Stimulated activated CD4-positive, alpha-beta T cell treated with anti-CD3 and anti-CD28 coated beads, Interleukin-15, amount 100 ng/mL, for 1 hour (primary cell): ENCODE data around the gene RAI1.

Experiments used
- DNase-seq, 2 donors: peaks; one replicate each; pipeline ENCODE4 v3.0.0-alpha.2; 2020; ENCODE audit warnings: low read depth in 1 of 2, low spot score in 1 of 2

Gene RAI1

GRCh38 chr17:17824783-17825614 lies 143.7 kb downstream of the RAI1 start:
- no peak for DNase-seq

GRCh38 chr17:17826342-17826713 lies 145.1 kb downstream of the RAI1 start:
- DNase-seq, result no peak

- no peak for DNase-seq
Measured at GRCh38 chr17:17826942-17827785, 145.9 kb downstream of the RAI1 start.

- no peak for DNase-seq
Measured at GRCh38 chr17:17827826-17828621, 146.8 kb downstream of the RAI1 start.

- DNase-seq, result no peak
Measured at GRCh38 chr17:17830269-17830567, 149.0 kb downstream of the RAI1 start.

GRCh38 chr17:17830740-17831207 lies 149.5 kb downstream of the RAI1 start:
- no peak for DNase-seq

- no peak for DNase-seq
Measured at GRCh38 chr17:17831208-17832031, 150.2 kb downstream of the RAI1 start.

DNA sequence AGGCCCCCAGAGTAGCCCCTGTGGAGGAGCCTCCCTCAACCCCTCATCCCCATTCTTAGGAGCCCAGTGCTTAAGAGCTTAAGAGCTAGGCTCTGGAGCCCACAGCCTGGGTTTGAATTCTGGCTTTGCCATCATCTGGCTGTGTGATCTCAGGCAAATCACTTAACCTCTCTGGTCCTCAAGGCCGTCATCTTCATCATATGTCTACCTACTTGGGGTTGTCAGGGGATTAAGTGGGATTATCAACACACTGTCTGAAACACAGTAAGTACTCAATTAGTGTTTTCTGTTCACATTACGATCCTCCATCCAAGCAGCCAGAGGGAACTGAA lies 150.7 kb downstream of the RAI1 start:
- no peak for DNase-seq

GRCh38 chr17:17833658-17834357 lies 152.6 kb downstream of the RAI1 start:
- no peak for DNase-seq

GRCh38 chr17:17834974-17835373 lies 153.7 kb downstream of the RAI1 start:
- no peak for DNase-seq

DNA sequence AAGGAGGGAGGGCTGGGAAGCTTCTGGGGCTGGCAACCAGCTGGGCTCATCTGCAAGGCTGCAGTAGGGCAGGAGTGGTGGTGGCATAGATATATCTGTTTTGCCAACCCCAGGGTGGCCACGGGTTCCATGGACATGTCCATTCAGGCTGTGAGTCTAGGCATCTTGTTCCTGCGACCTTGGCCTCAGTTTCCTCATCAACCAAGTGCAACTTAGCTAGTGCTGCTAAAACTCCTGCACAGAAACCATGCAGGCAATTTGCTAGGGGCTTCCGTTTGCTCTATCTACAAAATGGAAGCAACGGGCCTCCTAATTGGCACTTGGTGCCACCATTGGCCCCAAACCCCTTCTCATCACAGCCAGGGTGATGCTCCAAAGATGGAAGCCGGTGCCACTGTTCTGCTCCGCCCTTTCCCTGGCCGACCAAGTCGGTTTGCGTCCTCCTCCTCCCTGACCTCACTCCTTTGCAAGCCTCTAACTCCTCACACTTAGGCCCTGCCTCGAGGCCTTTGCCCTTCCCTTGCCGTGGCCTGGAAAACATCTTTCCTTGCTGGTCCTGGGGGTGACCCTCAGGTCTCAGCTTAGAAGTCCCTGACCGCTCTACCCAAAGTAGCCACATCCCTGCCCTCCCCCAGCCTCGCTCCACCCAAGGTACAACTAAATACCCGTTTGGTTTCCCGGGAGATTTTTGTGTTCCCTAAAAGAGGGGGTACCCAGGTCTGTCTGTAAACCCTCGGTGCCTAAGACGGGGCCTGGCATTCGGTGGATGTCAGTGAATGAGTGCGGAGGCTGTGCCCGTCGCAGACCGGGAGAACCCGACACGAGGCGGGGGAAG lies 154.4 kb downstream of the RAI1 start:
- DNase-seq, result no peak

DNA sequence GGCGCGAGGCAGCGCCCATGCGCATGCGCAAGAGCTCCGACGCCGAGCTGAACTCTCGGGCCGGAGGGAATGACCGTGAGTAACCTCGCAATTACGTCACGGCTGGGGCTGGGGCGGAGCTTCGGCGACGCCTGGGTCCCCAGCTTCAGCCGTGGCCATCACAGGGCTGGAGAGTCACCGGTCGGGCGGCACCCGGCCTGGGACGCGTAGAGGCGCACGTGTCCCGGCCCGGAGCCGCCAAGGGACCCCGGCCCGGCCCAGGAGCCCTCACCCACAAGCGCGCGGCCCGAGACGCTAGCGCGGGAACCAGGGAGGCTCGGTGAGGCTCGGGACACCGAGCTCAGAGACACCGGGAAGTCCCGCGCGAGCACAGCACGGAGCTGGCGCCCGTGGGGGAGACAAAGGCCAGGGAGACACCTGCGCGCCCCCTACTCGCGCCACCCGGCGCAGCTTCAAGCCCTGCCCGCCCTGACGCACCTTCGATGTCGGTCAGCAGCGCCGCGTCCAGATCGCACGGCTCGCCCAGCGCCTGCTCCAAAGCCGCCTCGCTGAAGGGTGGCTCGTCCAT lies 155.1 kb downstream of the RAI1 start:
- peak; percentile 89 to 96 for DNase-seq

GRCh38 chr17:17836818-17837379 lies 155.6 kb downstream of the RAI1 start, which contains the start of gene SREBF1:
Gene SREBF1 (minus strand): TSS chr17:17836986. CDS start chr17:17836817, 169 bp downstream.
- DNase-seq, result peak; percentile 44 to 45

- no peak for DNase-seq
Measured at GRCh38 chr17:17837380-17837821, 156.1 kb downstream of the RAI1 start.

GRCh38 chr17:17837966-17838962 lies 157.0 kb downstream of the RAI1 start:
- no peak for DNase-seq

GRCh38 chr17:17839791-17840707 lies 158.8 kb downstream of the RAI1 start:
- peak; percentile 64 to 72 for DNase-seq
